HEK293 (cell line): ENCODE measurements around the gene ZCCHC24.

Experiments used
- CTCF ChIP-seq: fragments of 450-650 bp; formaldehyde crosslinking; IDR thresholded peaks from 2 replicates; pipeline ENCODE4 v1.5.1; 2016; ENCODE audit warnings: missing biosample characterization, missing genetic modification characterization
- SP2 ChIP-seq: fragments of 450-650 bp; formaldehyde crosslinking; IDR thresholded peaks from 2 replicates; pipeline ENCODE4 v1.5.1; 2016; ENCODE audit warnings: missing biosample characterization, missing genetic modification characterization
- TCF7L2 ChIP-seq: IDR thresholded peaks from 2 replicates; pipeline ENCODE4 v1.6.1; 2011; ENCODE audit warnings: low read depth, mild to moderate bottlenecking, inconsistent platforms, low read length, moderate library complexity, borderline replicate concordance
- ZBTB8A ChIP-seq: fragments of 450-650 bp; formaldehyde crosslinking; IDR thresholded peaks from 2 replicates; pipeline ENCODE4 v1.5.1; 2016; ENCODE audit warnings: missing biosample characterization, missing genetic modification characterization
- ZNF140 ChIP-seq: fragments of 450-650 bp; formaldehyde crosslinking; IDR thresholded peaks from 2 replicates; pipeline ENCODE4 v1.5.1; 2016; ENCODE audit warnings: missing biosample characterization, missing genetic modification characterization
- ZNF324 ChIP-seq: fragments of 450-650 bp; formaldehyde crosslinking; IDR thresholded peaks from 2 replicates; pipeline ENCODE4 v1.5.1; 2016; ENCODE audit warnings: missing biosample characterization, missing genetic modification characterization
- ZNF501 ChIP-seq: fragments of 450-650 bp; formaldehyde crosslinking; IDR thresholded peaks from 2 replicates; pipeline ENCODE4 v1.5.1; 2016; ENCODE audit warnings: missing biosample characterization, missing genetic modification characterization
- ZNF510 ChIP-seq: fragments of 450-650 bp; formaldehyde crosslinking; IDR thresholded peaks from 2 replicates; pipeline ENCODE4 v1.5.1; 2018; ENCODE audit warnings: mild to moderate bottlenecking, missing genetic modification characterization, missing biosample characterization; ENCODE audit not compliant: insufficient replicate concordance
- ZNF707 ChIP-seq: fragments of 450-650 bp; formaldehyde crosslinking; IDR thresholded peaks from 2 replicates; pipeline ENCODE4 v1.5.1; 2016; ENCODE audit warnings: missing biosample characterization, missing genetic modification characterization
- ZNF843 ChIP-seq: fragments of 450-650 bp; formaldehyde crosslinking; IDR thresholded peaks from 2 replicates; pipeline ENCODE4 v1.5.1; 2016; ENCODE audit warnings: missing biosample characterization, missing genetic modification characterization

- TF ChIP-seq ZNF140 (tag by site-specific recombination), result no peak
- TF ChIP-seq CTCF (tag by site-specific recombination), result no peak
- no peak for TF ChIP-seq ZNF843 (tag by site-specific recombination)
- no peak for TF ChIP-seq ZNF501 (tag by site-specific recombination)
- no peak for TF ChIP-seq SP2
- TF ChIP-seq ZNF707 (tag by site-specific recombination), result no peak
- TF ChIP-seq ZBTB8A (tag by site-specific recombination), result no peak
- no peak for TF ChIP-seq TCF7L2
- no peak for TF ChIP-seq ZNF324 (tag by site-specific recombination)
- TF ChIP-seq ZNF510 (tag by site-specific recombination), result no peak
These were observed 51.4 kb downstream of the ZCCHC24 start for GRCh38 chr10:79393924-79394610.
